HG03025 (cell line): ENCODE data around the gene LDAH.
A peak's percentile ranks its signal among the peaks of the same experiment; 100 is the strongest.

ENCODE experiments used
- ATAC-seq: cut with Tn5 transposase; IDR thresholded peaks from one replicate; pipeline ENCODE4 v1.9.1; 2021; ENCODE audit warnings: mild to moderate bottlenecking, moderate library complexity; ENCODE audit not compliant: unreplicated experiment, low FRiP score

The LDAH gene

DNA sequence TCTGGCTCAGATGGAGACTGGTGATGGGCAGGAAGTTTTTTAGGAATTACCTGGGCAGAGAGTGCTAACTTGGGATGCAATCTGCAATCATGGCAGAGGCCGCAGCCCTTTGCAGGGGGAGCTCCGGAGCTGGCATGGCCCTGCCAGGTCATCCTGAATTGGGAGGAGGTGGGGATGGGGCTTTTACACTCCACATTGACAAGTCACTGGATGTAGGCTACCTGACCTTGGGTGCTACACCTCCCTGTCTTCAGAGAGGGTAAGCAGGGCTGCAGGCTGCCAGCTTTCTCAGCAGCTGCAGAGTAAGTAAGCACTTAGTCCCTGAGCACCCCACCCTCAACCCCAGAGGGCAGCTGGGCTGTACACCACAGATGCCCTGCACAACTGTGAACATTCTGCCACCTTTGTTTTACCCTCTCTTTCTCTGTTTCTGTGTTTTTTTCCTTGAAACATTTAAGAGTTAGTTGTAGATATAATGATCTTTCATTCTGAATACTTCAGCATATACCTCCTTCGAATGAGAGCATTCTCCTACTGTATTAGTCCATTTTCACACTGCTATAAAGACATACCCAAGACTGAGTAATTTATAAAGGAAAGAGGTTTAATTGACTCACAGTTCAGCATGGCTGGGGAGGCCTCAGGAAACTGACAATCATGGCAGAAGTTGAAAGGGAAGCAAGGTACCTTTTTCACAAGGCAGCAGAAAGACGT lies 165.2 kb downstream of the LDAH start:
- no peak for ATAC-seq

DNA sequence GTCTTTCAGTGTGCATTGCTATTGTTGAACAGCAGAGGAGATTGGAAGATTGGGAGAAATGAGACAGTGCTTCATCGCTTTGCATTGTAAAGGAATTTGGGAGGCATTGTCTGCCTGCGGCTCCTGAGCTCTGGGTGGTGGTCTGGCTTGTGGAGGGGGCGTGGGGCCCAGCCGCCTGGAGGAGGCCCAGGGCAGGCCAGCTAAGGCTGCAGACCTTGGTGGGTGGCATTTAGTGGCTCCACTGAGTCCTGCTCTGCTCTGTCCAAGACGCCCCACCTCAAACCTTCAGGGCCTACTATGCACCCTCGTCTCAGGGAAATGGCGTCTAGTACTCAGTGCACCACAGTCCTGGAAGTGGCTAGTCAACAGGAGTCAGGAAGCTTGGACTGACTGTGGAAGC lies 166.3 kb downstream of the LDAH start:
- ATAC-seq: no peak

GRCh38 chr2:20654535-20654813 lies 168.4 kb downstream of the LDAH start:
- no peak for ATAC-seq

- ATAC-seq: no peak
Measured at GRCh38 chr2:20653695-20654534, 169.0 kb downstream of the LDAH start.

GRCh38 chr2:20652673-20653575 lies 170.0 kb downstream of the LDAH start:
- no peak for ATAC-seq

DNA sequence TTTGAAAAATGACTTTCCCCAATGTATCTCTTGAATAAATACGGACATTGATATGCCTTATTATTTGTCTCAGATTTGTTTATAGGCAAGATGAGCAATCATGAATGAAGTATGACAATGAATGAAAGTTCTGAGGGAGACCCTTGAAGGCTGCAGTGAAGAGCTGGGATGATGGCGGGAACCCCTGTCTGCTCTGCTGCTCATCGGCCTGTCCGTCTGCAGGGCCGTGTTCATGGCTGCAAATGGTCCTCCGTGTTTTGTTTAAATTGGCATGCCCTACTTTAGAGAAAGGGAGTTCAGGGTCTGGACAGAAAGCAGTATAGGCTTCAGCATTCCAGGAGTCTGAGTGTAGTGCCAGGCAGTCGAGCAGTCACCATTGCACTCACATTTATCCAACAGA lies 170.8 kb downstream of the LDAH start:
- ATAC-seq: no peak

DNA sequence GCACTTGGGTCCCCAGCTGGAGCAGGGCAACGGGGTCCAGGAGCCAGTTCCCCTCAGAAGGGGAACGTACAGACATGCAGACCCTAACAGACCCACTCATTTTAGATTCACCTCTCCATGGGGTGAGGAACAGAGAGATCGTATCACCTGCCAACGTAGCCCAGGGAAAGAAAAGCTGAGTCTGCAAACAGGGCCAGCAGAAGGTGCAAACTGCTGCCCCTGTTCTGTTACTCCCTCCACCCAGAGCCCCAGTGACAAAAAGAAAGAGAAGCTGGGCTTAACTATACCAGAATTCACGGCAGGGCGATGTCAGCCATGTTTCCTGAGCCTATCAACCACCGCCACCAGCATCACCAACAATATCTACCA lies 171.2 kb downstream of the LDAH start:
- ATAC-seq: no peak

DNA sequence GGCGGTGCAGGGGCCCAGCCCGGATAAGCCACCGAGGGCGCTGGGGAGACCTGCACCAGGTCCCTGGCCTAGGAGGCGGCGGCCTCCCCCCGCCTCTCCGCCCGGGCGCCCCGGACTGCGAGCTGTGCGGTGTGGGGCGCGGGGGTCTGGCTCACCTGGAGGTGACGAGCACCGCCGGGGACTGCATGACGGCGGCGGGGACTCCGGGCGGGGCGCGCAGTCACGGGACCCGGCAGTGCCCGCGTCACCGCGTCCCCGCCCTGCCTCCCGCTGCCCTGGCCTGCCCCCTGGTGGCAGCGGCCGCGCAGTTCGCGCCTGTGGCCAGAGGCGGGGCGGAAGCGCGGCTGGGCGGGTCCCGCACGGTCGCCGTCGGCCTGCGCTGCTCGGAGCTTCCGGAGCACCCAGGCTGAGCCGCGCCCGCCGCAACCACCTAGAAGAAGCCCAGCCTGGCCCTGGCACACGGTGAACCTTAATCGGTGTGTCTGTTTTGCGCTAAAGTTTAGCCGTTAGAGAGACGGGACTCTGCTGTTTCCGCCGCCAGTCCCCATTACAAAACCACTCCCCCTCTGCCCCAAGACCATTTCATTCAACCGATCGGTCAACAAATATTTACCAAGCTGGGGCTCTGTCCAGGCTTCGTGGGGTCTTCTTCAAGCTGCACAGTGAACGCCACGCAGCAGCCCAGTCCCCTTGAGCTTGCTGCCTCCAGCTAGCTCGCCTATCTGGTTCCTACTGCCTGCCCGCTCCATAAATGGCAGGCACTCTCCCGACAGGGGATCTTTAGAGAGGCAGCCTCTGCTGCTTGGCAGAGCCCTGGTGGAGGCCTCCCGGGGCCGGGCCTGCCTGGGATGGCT lies 171.8 kb downstream of the LDAH start, which contains the start of gene HS1BP3:
TSS of gene HS1BP3 (minus strand) at position 222 of the 854 bp plus-strand sequence. CDS start at position 187, 35 bp downstream.
- ATAC-seq: peak; percentile 97

GRCh38 chr2:20650393-20650876 lies 172.5 kb downstream of the LDAH start:
- ATAC-seq: peak; percentile 8

DNA sequence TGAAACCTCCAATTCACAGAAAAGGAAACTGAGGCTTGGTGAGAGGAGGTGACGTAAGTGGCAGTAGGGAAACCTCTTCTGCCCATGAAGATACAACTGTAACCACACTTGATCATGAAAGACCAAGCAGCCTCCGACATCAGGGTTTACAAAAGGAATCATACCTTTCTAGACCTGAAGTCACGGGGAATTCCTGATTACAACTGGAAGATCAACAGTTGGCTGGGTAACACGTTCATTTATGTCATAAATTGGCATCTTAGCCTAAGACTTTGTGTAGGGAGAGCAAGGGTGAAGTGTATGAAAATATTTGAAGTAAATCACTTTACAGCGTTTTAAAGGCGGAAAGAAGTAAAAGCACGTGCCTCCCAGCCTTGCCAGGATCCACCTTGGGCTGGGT lies 172.9 kb downstream of the LDAH start:
- no peak for ATAC-seq

DNA sequence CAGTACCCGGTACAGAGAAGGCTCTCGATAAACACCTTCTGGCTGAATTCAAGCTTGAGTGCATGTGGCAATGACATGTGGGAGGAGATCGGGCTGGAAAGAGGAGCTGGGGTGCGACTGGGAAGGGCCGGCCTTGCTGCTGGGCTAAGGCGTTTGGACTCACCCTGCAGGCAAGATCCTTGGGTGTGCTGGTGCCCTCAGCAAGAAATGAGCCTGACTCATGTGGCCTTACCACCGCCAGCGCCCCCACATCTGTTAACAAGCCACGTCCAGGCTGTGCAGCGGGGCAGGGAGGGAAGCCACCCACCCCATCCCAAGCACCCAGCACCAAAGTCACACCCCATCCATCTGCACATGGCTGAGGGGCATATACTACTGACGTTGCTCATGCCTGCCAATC lies 173.3 kb downstream of the LDAH start:
- no peak for ATAC-seq

GRCh38 chr2:20648831-20649230 lies 174.1 kb downstream of the LDAH start:
- no peak for ATAC-seq

DNA sequence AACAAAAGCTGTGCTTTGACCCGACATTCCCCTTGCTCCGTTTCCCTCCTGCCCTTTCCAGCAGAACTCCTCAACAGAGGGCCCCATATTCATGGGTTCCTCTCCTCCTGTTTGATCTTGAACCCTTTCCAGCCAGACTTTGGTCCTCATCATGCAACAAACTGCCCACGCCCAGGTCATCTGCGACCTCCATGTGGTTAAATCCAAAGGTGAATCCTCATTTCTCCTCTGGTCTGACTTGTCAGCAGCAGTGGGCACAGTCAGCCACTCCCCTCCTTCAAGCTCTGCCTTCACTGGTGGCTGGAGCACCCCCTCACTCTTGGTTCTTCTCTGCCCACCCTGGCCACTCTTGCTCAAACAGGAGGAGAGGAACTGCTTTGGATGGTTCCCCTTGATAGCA lies 174.7 kb downstream of the LDAH start:
- no peak for ATAC-seq

- ATAC-seq: no peak
Measured at GRCh38 chr2:20647738-20648137, 175.2 kb downstream of the LDAH start.

DNA sequence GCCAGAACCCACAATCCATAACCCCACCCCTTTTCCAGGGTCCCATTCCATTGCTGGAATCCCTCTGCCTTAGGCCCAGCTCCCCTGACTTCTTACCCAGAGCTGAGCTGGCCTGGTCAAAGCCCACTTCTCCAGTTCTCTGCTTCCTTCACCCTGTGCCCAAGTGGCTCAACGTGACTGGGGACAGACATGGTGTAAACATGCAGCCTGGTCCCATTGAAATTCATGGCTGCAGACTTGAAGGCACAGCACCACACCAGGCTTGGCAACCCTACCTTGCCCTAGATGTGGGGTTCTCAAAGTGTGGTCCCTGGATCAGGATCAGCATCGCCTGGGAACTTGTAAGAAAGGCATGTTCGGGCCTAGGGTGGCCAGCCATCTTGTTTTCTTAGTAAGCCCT lies 175.7 kb downstream of the LDAH start:
- no peak for ATAC-seq

- ATAC-seq: no peak
Measured at GRCh38 chr2:20646446-20646845, 176.5 kb downstream of the LDAH start.

GRCh38 chr2:20645761-20646160 lies 177.1 kb downstream of the LDAH start:
- ATAC-seq: no peak

GRCh38 chr2:20645301-20645701 lies 177.6 kb downstream of the LDAH start:
- ATAC-seq: no peak

- no peak for ATAC-seq
Measured at GRCh38 chr2:20643826-20644225, 179.1 kb downstream of the LDAH start.

- ATAC-seq: no peak
Measured at GRCh38 chr2:20643060-20643459, 179.8 kb downstream of the LDAH start.
